ENCODE data around the gene IL31RA.

Gene IL31RA

DNA sequence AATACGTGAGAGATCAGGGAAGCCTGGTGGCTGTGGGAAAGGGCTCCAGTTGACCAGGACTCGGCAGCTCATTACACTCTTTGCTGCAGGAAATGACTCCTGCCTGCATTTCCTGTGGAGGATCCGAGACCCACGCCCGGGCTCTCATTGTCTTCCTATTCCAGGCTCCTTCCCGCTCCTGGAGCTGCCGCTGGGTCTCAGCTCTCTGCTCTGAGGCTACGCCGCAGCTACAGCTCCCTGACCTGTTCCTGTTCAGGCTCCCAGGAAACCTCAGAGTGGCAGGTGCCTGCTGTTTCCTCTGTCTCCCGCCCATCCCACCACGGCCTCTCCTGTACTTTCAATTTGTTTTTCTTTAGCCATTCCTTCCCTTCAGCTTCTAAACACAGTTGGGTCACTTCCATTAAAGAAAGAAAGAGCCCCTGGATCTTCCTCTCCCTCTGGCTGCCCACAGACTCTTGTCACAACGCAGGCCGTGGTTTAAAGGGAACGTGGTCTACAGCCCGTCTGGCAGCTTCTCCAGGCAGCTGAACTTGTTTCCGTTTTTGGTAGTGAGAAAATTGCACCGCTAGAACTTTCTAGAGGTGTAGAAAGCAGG lies 72.1 kb downstream of the IL31RA start:
- no peaks in the 10 kb centered on the region for H3K9me3 ChIP-seq (ENCODE audit: insufficient read depth, low read depth, low read length)
- H3K36me3 ChIP-seq (ENCODE audit: insufficient read depth, low read length), result no peaks in the 10 kb centered on the region
- H2AFZ ChIP-seq (ENCODE audit: low read length), result peak overlapping the region; percentile 63
- H4K20me1 ChIP-seq (ENCODE audit: insufficient read depth, low read length, poor library complexity, severe bottlenecking), result no peaks in the 10 kb centered on the region
- H3K4me1 ChIP-seq (ENCODE audit: insufficient read depth, low read length, poor library complexity, severe bottlenecking), result peaks cover 12% of the 10 kb centered on the region
- H3K27me3 ChIP-seq (ENCODE audit: insufficient read depth, low read length, poor library complexity, severe bottlenecking), result no peaks in the 10 kb centered on the region
- H3K9ac ChIP-seq (ENCODE audit: low read depth, low read length, poor library complexity, severe bottlenecking), result peak overlapping the region; percentile 44
- no peaks in the 10 kb centered on the region for H3K79me2 ChIP-seq (ENCODE audit: insufficient read depth, low read length)
- H3K4me3 ChIP-seq (ENCODE audit: low read length, poor library complexity, severe bottlenecking), result peak overlapping the region; percentile 69
- H3K9me2 ChIP-seq (replicated peaks; ENCODE audit: low read depth, low read length), result no peaks in the 10 kb centered on the region
- TF ChIP-seq, protein P1, sequence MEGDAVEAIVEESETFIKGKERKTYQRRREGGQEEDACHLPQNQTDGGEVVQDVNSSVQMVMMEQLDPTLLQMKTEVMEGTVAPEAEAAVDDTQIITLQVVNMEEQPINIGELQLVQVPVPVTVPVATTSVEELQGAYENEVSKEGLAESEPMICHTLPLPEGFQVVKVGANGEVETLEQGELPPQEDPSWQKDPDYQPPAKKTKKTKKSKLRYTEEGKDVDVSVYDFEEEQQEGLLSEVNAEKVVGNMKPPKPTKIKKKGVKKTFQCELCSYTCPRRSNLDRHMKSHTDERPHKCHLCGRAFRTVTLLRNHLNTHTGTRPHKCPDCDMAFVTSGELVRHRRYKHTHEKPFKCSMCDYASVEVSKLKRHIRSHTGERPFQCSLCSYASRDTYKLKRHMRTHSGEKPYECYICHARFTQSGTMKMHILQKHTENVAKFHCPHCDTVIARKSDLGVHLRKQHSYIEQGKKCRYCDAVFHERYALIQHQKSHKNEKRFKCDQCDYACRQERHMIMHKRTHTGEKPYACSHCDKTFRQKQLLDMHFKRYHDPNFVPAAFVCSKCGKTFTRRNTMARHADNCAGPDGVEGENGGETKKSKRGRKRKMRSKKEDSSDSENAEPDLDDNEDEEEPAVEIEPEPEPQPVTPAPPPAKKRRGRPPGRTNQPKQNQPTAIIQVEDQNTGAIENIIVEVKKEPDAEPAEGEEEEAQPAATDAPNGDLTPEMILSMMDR (conservative IDR thresholded peaks at IDR 0.05; ENCODE audit: low read length), result no peak
- peak overlapping the region; percentile 60 for H3K4me2 ChIP-seq (ENCODE audit: low read depth, low read length, poor library complexity, severe bottlenecking)
- no peaks in the 10 kb centered on the region for H3F3A ChIP-seq (ENCODE audit: low read depth)

DNA sequence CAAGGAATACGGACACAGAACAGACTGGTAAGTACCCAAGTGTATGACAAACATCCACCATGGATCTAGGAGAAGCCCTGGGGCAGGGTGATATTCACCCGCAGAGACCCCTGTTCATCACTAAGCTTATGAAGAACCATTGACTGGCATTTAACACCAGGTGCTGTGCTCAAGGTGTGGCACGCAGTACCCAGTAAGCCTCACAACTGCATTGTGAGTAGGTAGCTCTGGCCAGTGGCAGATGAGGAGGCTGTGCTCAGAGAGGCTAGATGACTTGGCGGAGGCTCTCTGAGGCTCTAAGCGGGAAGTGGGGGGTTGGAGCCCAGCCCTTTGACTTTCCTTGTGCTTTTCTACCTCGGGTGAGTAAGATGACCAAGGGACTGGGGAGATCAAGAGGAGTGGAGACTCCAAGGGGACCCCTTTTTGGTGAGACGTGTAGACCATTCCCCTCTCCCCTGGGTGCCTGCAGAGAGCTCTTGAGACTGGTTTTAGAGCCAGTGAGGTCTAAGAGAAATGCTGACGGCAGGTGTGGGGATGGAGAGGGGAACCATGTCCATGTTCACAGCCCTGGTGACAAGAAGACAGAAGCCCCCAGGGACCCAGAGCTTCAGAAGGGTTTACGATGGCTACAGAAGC lies 72.8 kb downstream of the IL31RA start:
- Histone ChIP-seq H3K9me3 (ENCODE audit: insufficient read depth, low read depth, low read length) (no peaks in the 10 kb centered on the region), H4K20me1 (ENCODE audit: insufficient read depth, low read length, poor library complexity, severe bottlenecking) (no peaks in the 10 kb centered on the region), H3K4me2 (ENCODE audit: low read depth, low read length, poor library complexity, severe bottlenecking) (peak overlapping the region; percentile 60), H3K9ac (ENCODE audit: low read depth, low read length, poor library complexity, severe bottlenecking) (no peak overlapping the region), H3K36me3 (ENCODE audit: insufficient read depth, low read length) (no peaks in the 10 kb centered on the region), H3F3A (ENCODE audit: low read depth) (no peaks in the 10 kb centered on the region), H3K79me2 (ENCODE audit: insufficient read depth, low read length) (no peaks in the 10 kb centered on the region), H3K27me3 (ENCODE audit: insufficient read depth, low read length, poor library complexity, severe bottlenecking) (no peaks in the 10 kb centered on the region), H3K4me1 (ENCODE audit: insufficient read depth, low read length, poor library complexity, severe bottlenecking) (peaks cover 12% of the 10 kb centered on the region), H3K4me3 (ENCODE audit: low read length, poor library complexity, severe bottlenecking) (peak overlapping the region; percentile 69), H3K9me2 (replicated peaks; ENCODE audit: low read depth, low read length) (no peaks in the 10 kb centered on the region), H2AFZ (ENCODE audit: low read length) (peak overlapping the region; percentile 63; the same call in 1 of the 2 replicates)
- TF ChIP-seq, protein P1 (conservative IDR thresholded peaks at IDR 0.05; ENCODE audit: low read length), result no peak
- no peak for TF ChIP-seq EZH2phosphoT487 (IDR thresholded peaks at IDR 0.05; ENCODE audit: borderline replicate concordance)

DNA sequence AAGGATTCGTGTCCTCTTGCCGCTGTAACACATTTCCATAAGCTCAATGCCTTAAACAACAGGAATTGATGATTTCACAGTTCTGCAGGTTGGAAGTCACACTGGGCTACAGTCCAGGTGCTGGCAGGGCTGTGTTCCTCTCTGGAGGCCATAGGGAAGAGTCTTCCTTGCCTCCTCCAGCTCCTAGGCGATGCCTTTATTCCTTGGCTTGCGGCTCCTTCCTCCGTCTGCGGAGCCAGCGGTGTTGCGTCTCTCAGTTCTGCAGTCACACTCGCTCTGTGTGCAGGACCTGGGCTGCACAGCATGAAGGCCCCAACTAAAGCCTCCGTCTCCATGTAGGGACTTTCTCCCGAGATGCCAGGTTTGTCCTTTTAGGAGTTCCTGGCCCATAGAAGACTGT lies 73.6 kb downstream of the IL31RA start:
- Histone ChIP-seq H4K20me1 (ENCODE audit: insufficient read depth, low read length, poor library complexity, severe bottlenecking) (no peaks in the 10 kb centered on the region), H3K9me3 (ENCODE audit: insufficient read depth, low read depth, low read length) (no peaks in the 10 kb centered on the region), H2AFZ (ENCODE audit: low read length) (no peak overlapping the region), H3K4me3 (ENCODE audit: low read length, poor library complexity, severe bottlenecking) (no peak overlapping the region), H3K4me2 (ENCODE audit: low read depth, low read length, poor library complexity, severe bottlenecking) (no peak overlapping the region), H3K9me2 (replicated peaks; ENCODE audit: low read depth, low read length) (no peaks in the 10 kb centered on the region), H3K79me2 (ENCODE audit: insufficient read depth, low read length) (no peaks in the 10 kb centered on the region), H3F3A (ENCODE audit: low read depth) (no peaks in the 10 kb centered on the region), H3K27me3 (ENCODE audit: insufficient read depth, low read length, poor library complexity, severe bottlenecking) (no peaks in the 10 kb centered on the region), H3K36me3 (ENCODE audit: insufficient read depth, low read length) (no peaks in the 10 kb centered on the region), H3K9ac (ENCODE audit: low read depth, low read length, poor library complexity, severe bottlenecking) (no peak overlapping the region), H3K4me1 (ENCODE audit: insufficient read depth, low read length, poor library complexity, severe bottlenecking) (peaks cover 5% of the 10 kb centered on the region)
- TF ChIP-seq EZH2phosphoT487 (IDR thresholded peaks at IDR 0.05; ENCODE audit: borderline replicate concordance), result no peak
- TF ChIP-seq, protein P1 (conservative IDR thresholded peaks at IDR 0.05; ENCODE audit: low read length), result no peak
